GM21717 (cell line): ENCODE measurements around the gene FIP1L1.
A peak's percentile ranks its signal among the peaks of the same experiment; 100 is the strongest.
"Not testable (repeated sequence)": the region's sequence is repeated elsewhere in the genome, so short reads cannot be mapped to it uniquely, and the experiment has no call there.

ENCODE experiments used
- ATAC-seq: cut with Tn5 transposase; IDR thresholded peaks from one replicate; pipeline ENCODE4 v1.9.1; 2021; ENCODE audit warnings: mild to moderate bottlenecking, moderate library complexity; ENCODE audit not compliant: unreplicated experiment

The FIP1L1 gene, protein sequence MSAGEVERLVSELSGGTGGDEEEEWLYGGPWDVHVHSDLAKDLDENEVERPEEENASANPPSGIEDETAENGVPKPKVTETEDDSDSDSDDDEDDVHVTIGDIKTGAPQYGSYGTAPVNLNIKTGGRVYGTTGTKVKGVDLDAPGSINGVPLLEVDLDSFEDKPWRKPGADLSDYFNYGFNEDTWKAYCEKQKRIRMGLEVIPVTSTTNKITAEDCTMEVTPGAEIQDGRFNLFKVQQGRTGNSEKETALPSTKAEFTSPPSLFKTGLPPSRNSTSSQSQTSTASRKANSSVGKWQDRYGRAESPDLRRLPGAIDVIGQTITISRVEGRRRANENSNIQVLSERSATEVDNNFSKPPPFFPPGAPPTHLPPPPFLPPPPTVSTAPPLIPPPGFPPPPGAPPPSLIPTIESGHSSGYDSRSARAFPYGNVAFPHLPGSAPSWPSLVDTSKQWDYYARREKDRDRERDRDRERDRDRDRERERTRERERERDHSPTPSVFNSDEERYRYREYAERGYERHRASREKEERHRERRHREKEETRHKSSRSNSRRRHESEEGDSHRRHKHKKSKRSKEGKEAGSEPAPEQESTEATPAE

DNA sequence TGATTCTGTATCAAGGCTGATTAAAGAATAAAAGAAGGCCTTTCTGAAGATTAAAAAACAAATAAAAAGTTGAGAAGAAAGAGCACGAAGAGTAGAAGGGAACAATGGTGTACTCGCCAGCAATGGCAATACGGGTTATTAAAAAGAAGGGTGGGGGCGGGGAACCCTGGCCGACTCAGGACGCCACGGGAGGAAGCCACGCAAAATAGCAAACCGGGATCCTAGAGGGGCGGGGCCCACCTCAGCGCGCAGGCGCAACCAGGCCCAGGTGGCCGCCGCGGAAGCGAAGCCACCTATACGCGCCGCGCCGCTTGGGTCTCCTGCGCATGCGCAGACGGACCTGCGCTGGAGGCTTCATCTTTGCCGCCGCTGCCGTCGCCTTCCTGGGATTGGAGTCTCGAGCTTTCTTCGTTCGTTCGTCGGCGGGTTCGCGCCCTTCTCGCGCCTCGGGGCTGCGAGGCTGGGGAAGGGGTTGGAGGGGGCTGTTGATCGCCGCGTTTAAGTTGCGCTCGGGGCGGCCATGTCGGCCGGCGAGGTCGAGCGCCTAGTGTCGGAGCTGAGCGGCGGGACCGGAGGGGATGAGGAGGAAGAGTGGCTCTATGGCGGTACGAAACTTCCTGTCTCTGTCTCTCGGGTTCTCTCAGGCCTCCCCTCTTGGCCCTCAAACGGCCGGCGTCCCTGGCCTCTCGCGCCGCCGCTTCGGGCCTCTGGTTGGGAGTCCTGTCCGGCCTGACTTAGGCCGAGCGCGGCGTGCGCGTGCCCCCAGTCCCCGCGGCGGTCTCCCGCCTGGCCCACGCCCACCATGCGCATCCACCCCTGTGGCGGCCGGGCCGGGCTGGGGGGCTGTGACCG, at the start of gene FIP1L1:
FIP1L1 (plus strand) TSS at position 323 of the 852 bp plus-strand sequence; CDS start at position 521, 198 bp downstream.
- peak; percentile 85 for ATAC-seq

DNA sequence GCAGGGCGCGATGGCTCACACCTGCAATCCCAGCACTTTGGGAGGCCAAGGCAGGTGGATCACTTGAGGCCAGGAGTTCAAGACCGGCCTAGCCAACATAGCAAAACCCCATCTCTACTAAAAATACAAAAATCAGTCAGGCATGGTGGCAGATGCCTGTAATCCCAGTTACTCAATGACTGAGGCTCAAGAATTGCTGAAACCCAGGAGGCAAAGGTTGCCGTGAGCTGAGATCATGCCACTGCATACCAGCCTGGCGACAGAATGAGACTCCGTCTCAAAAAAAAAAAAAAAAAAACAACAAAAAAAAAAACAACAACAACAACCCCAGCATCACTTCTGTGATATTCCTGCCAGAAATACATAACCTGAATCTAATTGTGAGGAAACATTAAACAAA, 42.5 kb upstream of the FIP1L1 start:
- not testable (repeated sequence) for ATAC-seq

DNA sequence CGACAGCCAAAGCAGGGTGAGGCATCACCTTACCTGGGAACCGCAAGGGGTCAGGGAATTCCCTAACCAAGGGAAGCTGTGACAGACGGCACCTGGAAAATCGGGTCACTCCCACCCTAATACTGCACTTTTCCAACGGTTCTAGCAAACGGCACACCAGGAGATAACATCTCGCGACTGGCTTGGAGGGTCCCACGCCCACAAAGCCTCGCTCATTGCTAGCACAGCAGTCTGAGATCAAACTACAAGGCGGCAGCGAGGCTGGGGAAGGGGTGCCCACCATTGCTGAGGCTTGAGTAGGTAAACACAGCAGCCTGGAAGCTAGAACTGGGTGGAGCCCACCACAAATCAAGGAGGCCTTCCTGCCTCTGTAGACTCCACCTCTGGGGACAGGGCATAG, 37.3 kb upstream of the FIP1L1 start:
- ATAC-seq, result not testable (repeated sequence)

DNA sequence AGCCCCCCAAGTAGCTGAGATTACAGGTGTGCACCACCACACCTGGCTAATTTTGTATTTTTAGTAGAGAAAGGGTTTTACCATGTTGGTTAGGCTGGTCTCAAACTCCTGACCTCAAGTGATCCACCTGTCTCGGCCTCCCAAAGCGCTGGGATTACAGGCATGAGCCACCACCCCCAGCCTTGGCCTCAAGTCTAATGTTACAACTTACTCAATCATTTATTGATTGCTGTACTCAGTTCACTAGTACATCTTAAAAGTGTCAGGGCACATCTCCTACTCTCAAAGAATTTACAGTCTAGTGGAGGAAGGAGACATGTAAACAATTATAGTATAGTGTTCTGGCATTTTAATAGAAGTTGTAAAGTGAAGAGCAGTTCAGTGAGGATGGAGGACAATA, 31.0 kb upstream of the FIP1L1 start:
- not testable (repeated sequence) for ATAC-seq

DNA sequence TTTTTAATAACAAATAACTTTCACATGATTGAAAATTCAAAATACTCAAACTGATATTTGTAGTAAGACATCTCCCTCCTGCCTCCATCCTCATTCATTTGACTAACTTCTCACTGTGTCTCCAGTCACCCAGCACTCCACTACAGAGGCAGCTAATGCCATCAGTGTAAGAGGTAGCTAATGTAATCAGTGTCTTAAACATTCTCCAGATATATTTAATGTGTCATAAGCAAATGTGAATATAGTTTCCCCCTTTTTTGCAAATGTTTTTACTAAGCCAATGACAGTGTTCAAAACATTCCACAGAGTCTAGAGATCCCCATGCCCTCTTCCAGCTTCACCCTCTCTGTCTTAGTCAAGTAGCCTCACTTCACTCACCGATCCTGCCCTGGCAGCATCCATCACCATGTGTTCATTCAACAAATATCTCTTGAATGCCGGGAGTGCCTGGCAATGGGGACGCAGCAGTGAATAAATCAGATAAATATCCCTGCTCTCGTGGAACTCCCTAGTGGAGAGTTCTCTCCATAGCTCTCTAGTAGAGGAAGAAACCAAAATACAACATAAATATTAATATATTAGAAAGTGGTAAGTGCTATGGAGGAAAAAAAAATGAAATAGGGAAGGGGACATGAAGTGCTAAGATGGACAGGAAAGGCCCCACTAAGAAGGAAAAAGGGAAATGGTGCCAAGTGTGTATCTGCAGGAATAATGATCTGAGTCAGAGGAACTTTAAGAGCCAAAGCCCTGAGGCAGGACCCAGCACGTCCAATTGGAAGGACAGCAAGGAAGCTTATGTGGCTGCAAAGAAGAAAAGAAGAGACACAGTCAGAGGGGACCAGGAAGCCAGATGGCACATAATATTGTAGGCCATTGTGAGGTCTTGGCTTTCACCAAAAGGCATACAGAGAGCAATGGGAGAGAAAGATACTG, 30.3 kb upstream of the FIP1L1 start:
- ATAC-seq, result no peak

DNA sequence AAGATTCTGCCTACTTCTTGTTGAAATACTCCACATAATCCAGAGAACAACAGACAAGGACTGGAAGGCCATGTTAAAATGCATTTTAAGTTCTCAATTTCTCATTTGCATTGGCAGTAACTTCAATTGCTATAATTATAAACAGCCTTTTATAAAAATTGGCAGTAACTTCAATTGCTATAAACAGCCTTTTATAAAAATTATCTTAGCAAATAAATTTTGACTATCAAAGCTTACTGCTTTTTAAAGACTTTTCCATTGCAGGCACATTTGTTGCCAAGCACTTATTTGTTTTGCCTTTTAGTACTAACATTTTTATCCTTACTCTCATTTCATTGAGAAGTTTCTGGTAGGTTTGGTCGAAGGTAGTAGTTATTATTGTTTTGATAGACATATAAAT, 29.4 kb upstream of the FIP1L1 start:
- ATAC-seq, result no peak

DNA sequence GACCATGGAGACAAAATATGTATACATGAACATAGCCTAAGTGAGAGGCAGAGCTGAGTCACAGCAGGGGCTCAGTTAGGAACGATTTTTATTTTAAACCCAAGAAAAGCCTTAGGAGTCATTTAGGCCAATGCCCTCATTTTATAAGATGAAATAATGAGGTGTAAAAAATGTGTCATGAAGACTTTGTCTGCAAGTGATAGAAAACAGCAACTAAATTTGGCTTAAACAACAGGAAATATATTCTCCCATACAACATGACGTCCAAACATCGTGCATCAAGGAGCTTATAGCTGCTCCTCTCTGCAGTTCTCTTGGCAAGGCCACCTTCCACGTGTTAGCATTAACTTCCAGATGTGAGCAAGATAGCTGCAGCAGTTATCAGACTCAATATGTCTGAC, 28.4 kb upstream of the FIP1L1 start:
- no peak for ATAC-seq

DNA sequence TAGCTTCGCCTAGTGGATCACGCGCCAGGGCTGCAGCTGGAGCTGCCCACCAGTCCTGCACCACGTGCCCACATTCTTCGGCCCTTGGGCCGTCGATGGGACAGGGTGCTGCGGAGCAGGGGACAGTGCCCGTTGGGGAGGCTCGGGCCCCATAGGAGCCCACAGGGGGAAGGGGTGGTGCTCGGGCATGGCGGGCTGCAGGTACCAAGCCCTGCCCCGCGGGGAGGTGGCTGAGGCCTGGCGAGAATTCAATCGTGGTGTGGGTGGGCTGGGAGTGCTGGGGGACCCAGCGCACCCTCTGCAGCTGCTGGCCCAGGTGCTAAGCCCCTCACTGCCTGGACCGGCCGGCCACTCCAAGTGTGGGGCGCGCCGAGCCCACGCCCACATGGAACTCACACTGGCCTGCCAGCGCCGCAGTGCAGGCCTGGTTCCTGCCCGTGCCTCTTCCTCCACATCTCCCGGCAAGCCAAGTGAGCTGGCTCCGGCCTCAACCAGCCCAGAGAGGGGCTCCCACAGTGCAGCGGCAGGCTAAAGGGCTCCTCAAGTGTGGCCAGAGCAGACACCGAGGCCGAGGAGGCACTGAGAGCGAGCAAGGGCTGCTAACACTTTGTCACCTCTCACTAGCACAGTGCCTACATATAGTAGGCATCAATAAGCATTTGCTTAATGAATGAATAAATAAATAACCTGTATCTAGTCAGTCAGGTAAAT, 23.3 kb upstream of the FIP1L1 start:
- no peak for ATAC-seq

DNA sequence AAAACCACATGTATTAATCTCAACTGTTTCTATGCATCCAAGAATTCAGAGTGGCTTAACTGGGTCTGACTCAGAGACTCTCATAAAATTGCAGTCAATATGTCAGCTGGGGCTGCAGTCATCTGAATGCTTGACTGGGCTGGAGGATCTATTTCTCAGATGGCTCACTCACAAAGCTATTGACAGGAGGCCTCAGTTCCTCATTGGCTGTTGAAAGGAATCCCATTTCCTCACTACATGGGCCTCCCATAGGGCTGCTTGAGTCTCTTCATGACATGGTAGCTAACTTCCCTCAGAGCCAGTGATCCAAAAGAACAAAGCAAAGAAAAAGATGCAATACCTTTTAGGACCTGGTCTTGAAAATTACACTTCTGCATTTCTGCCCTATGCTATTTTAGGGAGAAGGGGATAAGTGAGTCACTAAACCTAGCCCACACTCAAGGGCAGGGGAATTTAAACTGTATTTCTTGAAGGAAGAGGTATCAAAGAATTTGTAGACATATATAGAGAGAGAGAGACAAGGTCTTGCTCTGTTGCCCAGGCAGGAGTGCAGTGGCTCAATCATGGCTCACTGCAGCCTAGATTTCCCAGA, 21.4 kb upstream of the FIP1L1 start:
- ATAC-seq, result no peak

DNA sequence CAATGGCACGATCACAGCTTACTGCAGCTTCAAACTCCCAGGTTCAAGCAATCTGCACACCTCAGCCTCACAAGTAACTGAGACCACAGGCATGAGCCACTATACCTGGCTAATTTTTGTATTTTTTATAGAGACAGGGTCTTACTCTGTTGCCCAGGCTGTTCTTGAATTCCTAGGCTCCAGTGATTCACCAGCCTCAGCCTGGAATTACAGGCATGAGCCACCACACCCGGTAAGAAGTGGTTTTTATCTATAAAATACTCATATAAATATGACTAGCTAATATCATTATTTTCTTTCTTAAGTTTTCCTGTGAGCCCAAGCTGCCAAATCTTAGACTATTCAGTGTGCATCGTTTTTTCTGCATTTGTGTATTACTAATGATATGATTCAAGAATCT, 16.0 kb upstream of the FIP1L1 start:
- ATAC-seq, result no peak

DNA sequence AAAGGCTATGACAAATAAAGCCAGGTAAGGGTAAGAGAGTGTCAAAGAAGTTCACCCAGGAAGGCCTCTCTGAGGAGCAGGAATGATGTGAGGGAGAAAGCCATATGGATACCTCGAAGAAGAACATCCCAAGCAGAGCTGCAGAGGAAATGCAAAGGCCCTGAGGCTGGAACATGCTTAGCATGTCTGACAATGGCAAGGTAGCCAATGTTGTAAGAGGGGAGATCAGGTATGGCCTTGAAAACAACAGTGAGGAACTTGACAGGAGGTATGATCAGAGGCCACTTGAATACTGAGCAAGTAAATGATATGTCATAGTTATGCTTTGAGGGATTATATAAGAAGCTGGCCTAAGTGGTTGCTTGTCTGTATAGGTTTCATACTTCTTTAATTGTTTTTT, 15.3 kb upstream of the FIP1L1 start:
- no peak for ATAC-seq

DNA sequence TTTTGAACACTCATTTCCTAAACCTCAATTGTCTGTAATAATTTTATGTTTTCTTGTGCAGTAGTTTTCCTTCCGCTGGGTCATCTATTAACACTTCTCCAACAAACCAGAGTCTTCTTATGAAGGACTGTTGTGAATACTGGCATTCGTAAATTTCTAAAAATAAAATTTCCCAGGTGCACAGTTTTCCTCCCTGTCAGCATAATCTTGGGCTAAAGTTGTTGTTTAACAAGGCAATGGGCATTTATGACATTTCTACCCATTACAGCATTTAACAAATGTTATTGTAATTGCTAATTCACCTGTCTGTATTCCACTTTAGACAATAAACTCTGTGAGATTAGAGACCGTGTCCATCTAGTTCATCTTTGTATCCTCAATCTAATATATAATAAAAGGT, 12.8 kb upstream of the FIP1L1 start:
- no peak for ATAC-seq

DNA sequence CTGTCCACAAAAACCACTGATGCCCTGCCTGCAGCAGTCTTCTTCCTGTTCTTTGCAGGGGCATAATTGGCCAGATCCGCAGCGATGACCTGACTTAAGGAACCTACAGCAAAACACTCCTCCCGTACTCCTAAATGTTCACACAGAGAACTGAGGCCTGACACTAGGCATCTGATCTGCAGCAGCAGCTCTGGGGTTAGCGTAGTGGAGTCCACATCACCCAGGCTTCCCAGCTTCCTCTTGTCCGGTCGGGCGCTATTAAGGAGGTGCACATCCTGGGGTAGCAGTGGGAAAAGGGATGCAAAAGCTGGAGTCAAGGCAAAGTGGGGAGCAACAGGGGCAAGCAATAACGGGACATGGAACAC, 12.3 kb upstream of the FIP1L1 start:
- ATAC-seq, result peak; percentile 11

DNA sequence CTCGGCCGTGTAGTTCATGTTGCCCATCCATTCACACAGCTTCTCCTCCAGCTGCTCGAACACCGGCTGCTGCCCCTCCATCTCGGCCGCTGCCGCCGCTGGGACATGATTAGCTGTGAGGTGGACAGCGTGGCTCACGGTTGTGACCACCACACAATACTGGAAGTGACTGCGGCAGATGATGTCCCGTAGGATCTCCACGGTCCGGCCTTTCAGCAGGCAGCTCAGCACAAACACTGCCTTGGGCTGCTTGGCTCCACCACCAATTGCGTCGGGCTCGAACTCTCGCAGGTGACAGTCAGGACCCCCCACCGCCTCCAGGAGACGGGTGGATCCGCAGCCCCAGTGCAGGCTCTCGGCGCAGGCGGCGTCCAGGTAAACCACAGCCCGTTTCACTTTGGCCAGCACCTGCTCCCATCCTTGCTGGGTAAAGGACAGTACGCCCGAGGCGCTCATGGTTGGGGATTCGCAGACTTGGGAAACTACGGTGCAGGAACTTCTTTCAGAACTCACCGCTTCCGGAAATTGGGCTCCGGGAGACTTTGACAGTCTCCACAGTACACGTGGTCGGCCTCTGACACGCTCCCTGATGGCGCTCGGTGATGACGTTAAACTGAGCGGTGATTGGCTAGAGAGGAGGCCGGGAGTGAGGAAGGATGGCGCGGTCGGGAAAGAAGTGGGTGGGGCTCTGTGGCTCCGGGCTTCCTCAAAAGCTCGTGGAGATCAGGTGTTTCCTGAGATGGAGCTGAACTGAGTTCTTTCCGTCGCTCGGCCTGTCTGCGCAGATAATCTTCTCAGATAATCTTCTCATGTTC, 11.7 kb upstream of the FIP1L1 start, which contains the start of gene SCFD2:
SCFD2 (minus strand) TSS at position 576 of the 815 bp plus-strand sequence.
- ATAC-seq, result peak; percentile 98

DNA sequence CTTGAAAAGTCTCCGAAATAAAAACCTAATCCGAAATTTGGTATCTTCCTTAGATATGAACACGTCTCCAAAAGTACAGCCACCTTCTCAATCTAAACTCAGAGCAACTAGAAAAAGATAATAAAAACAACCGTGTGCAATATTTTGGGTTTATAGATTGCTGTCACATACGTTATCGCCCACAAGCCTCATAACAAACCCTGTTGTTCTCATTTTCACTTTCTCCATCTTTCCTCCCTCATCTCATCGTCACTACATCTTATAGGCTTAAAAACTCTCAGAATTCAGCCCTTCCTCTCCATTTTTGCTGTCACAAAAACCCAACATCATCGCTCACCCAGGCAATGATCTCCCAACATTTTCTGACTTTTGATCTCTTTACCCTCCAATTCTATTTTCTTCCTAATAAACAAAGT, 11.1 kb upstream of the FIP1L1 start:
- ATAC-seq, result peak; percentile 9

DNA sequence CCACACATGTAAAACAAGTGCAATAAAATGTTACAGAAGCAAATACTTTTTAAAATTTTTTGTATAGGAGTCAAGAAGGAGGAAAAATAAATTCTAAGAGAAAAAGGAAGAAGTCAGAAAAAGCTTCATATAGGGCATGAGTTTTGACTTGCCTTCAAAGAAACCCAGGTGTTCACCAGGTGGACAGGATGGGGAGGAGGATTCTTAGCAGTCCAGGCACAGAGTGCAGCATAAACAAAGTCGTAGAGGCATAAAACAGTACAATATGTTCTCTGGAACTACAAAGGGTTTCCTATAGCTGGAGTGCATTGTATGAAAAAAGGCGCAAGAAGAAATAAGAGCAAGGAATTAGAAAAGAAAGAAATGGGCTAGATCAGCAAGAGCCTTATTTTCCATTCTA, 9.7 kb upstream of the FIP1L1 start:
- no peak for ATAC-seq

DNA sequence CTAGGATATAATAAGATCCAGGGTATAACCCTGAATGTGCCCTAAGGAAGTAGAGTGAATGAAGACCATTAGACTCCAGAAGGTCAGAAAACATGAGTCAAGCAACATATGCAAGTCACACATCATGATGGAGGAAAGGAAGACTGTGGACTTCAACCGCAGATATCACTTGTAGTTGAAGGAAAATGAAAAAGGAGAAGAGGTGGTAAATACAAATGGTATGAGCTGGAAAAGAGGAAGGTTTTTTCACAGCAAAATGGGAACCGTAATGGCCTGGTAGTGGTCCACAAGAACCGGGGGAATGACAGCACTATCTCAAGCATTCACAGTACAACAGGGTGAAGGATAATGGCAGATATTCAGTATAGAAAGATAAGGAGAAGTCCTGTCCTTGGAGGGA, 6.4 kb upstream of the FIP1L1 start:
- no peak for ATAC-seq

DNA sequence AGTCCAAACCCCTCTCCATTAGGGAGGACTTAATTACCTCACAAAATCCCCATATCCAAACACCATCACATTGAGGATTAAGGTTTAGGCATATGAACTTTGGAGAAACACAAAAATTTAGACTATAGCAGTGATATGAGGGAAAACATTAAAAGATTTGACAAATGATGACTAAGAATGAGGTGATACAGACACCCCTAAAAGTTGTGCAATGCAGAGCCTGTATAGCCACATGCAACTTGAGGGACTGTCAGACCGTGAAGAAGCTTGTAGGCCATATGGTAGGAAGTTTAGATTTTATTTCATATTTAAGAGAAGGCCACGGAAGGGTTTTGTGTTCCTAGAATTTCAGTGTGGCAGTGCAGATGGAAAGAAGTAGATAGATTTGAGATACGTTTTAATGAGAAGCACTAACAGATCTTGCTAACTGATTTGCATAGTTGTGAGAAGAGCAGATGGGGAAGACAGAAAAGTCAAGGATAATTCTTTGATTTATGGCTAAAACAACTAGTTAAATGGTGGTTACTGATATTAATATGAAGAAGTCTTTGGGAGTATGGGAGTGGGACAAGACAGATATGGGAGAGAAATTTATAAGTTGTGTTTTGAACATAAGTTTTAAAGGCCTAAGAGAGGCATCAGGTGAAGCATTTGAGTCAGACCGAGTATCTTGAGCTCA, 5.5 kb upstream of the FIP1L1 start:
- no peak for ATAC-seq
